ENCODE results near the gene SH3PXD2B. TPM values are rescaled to one million over a fixed set of nuclear protein-coding genes. Genes with fewer than 3 reads are reported as not detected.
A peak's percentile ranks its signal among the peaks of the same experiment; 100 is the strongest.

The SH3PXD2B gene
- total and polyA plus RNA-seq, 2 of the 4 experiments (the other 2 are of a cell fraction) = 8.2 to 14.4 TPM

- Histone ChIP-seq H2AFZ (replicated peaks; ENCODE audit: low read length, poor library complexity) (peak overlapping the region; percentile 97), H3K4me1 (ENCODE audit: control insufficient read depth, insufficient read depth, low read length) (peaks cover 3% of the 10 kb centered on the region), H4K5ac (ENCODE audit: low read depth, low read length) (peak overlapping the region; percentile 99), H3K56ac (ENCODE audit: extremely low read depth, insufficient read depth, low read length) (peak overlapping the region; percentile 93), H3K27me3 (ENCODE audit: control insufficient read depth, insufficient read depth, low read length) (no peaks in the 10 kb centered on the region), H2BK15ac (ENCODE audit: low read depth, low read length) (peak overlapping the region; percentile 93), H3K36me3 (ENCODE audit: control insufficient read depth, insufficient read depth, low read length) (no peaks in the 10 kb centered on the region), H2BK20ac (ENCODE audit: low read depth, low read length) (peak overlapping the region; percentile 21; the same call in 1 of the 2 replicates), H3K18ac (ENCODE audit: low read depth, low read length) (peak overlapping the region; percentile 99), H2BK120ac (ENCODE audit: low read depth, low read length) (peak overlapping the region; percentile 75), H3K4ac (ENCODE audit: low read depth, low read length) (peak overlapping the region; percentile 92), H4K8ac (ENCODE audit: low read depth in 2 of 2, low read length in 2 of 2) (peak overlapping the region; percentile 98), H4K20me1 (ENCODE audit: insufficient read depth, low read length) (peaks cover 41% of the 10 kb centered on the region), H3K9me1 (ENCODE audit: insufficient read depth, low read length) (peaks cover 7% of the 10 kb centered on the region; the same call in 1 of the 2 replicates), H3K4me3 (ENCODE audit: insufficient read depth, low read depth, low read length) (peak overlapping the region; percentile 94), H3K9me3 (ENCODE audit: control insufficient read depth, insufficient read depth, low read length) (no peaks in the 10 kb centered on the region), H2AK5ac (ENCODE audit: low read depth, low read length) (peak overlapping the region; percentile 69), H4K91ac (ENCODE audit: insufficient read depth, low read depth, low read length) (peak overlapping the region; percentile 96), H2AK9ac (replicated peaks; ENCODE audit: low read depth, low read length, poor library complexity) (peak overlapping the region; percentile 93), H3K9ac (ENCODE audit: low read depth, low read length) (peak overlapping the region; percentile 99), H3K14ac (replicated peaks; ENCODE audit: low read depth, low read length) (peak overlapping the region; percentile 92), H3K23ac (ENCODE audit: low read depth, low read length) (peak overlapping the region; percentile 98), H3K79me1 (ENCODE audit: low read depth in 1 of 2, low read length in 2 of 2) (peaks cover 7 to 38% of the 10 kb centered on the region in 2 experiments; a peak in 3 of 4 replicates), H2BK5ac (ENCODE audit: low read depth, low read length, poor library complexity, severe bottlenecking) (peak overlapping the region; percentile 96), H3K4me2 (ENCODE audit: low read depth, low read length) (peak overlapping the region; percentile 98), H3K27ac (ENCODE audit: insufficient read depth, low read length) (peak overlapping the region; percentile 99)
- dilution Hi-C loops (cut with HindIII; ENCODE audit: low sequenced_read_pairs, unreplicated experiment) (no loop called here), in situ Hi-C loops (cut with MboI; ENCODE audit: low sequenced_read_pairs) (loop anchor here (10.0 to 25.0 kb wide), 2 partner anchors 179 to 872 kb away; partner anchors contain the start of gene FGF18), intact Hi-C loops (cut with micrococcal nuclease) (loop anchor here (2.0 to 5.0 kb wide), 5 partner anchors 77 to 662 kb away; partner anchors contain the start of gene STK10)
- no TSS peak for BruUV-seq (replicated peaks)
- DNase-seq (peak; percentile 74), ATAC-seq (ENCODE audit: low read depth) (peak; percentile 91)
- 1% methylated on average over 18 of the region's 79 CpGs; no CpG with 5 or more reads in 1 of the 2 experiments for WGBS, 2 experiments (ENCODE audit: extremely low coverage in 2 of 2, insufficient read length in 1 of 2)
- ChIA-PET CTCF (interaction anchor here (0.6 to 2.4 kb wide), 3 partner anchors 12 to 103 kb away, joined by 3 to 6 read pairs (median 4); no protein-coding TSS in a partner anchor), POLR2A (ENCODE audit: unreplicated experiment) (no interaction called here)
- TF ChIP-seq MXI1 (IDR thresholded peaks at IDR 0.05; ENCODE audit: borderline replicate concordance, low read depth, low read length) (0 out of 2 replicates have a peak, but pooled peaks have one; percentile 24), MAZ (IDR thresholded peaks at IDR 0.05; ENCODE audit: borderline replicate concordance, low read depth, low read length) (peak; percentile 78), RCOR1 (IDR thresholded peaks at IDR 0.05; ENCODE audit: insufficient replicate concordance, low read length) (no peak), RAD21 (IDR thresholded peaks at IDR 0.05; ENCODE audit: low read length) (no peak), POLR2A (IDR thresholded peaks at IDR 0.05; ENCODE audit: low read depth, low read length) (peak; percentile 62; the same call in 1 of the 2 replicates)
These were observed 170.3 kb downstream of the SH3PXD2B start for GRCh38 chr5:172283862-172284610.

All from IMR-90 (cell line).